K562 (cell line): ENCODE measurements around the gene ZNF814. TPM values are rescaled to one million over a fixed set of nuclear protein-coding genes. Genes with fewer than 3 reads are reported as not detected.

Experiments
- ATAC-seq: fragments of 200-7000 bp; cut with Tn5 transposase; 3 replicates; pipeline ENCODE4 v1.9.1; 2020; ENCODE audit warnings: moderate library complexity
- BruUV-seq: library from RNA; stranded (reverse); fragments of 400-500 nt; replicated peaks from 2 replicates; lab custom pipeline; 2021; lab: Mats Ljungman, UMichigan
- CTCF ChIA-PET: fragments of 300-600 bp; formaldehyde crosslinking; extraction: SDS; loops from one replicate; lab custom pipeline; 2021; ENCODE audit warnings: low intra/inter-chr PET ratio; lab: Yijun Ruan, JAX
- POLR2A ChIA-PET: fragments of 300-600, 350-650 bp; sonication (Branson Sonifier 250); formaldehyde crosslinking; extraction: SDS; loops from one replicate; lab custom pipeline; 2021; ENCODE audit warnings: antibody characterized with exemption, inconsistent platforms; lab: Yijun Ruan, JAX
- DNase-seq, 4 experiments: peaks; one replicate each; pipeline versions ENCODE4 v3.0.0 to v3.0.0-alpha.2; 2011 to 2018; ENCODE audit warnings: low spot score in 3 of 4, mixed read lengths in 3 of 4; ENCODE audit errors: extremely low read depth in 1 of 4
- FAIRE-seq: peaks from 2 replicates; lab custom pipeline; 2011; peaks lifted over from hg19 to GRCh38; lab: Jason Lieb, UNC
- H2AFZ ChIP-seq: 2 replicates; pipeline ENCODE4 v1.6.0; 2011; ENCODE audit warnings: low read depth, low read length, control low read depth, inconsistent platforms
- H3K27ac ChIP-seq: fragments of 200-600 bp; 3 replicates; pipeline ENCODE4 v1.8.0; 2011; ENCODE audit warnings: low read depth, mild to moderate bottlenecking, control low read depth, inconsistent platforms, low read length, moderate library complexity, mixed read lengths; ENCODE audit errors: extremely low read depth
- H3K27me3 ChIP-seq, 2 experiments: fragments of 300-600 bp in 1 of 2; 2 replicates in 1 of 2; 3 replicates in 1 of 2; pipeline versions ENCODE4 v1.6.0 to v1.8.0; 2011; ENCODE audit warnings: inconsistent platforms in 2 of 2, low read length in 2 of 2, mild to moderate bottlenecking in 1 of 2, mixed read lengths in 1 of 2, moderate library complexity in 1 of 2; ENCODE audit not compliant: control insufficient read depth in 2 of 2, insufficient read depth in 2 of 2
- H3K36me3 ChIP-seq: fragments of 300-600 bp; 3 replicates; pipeline ENCODE4 v1.8.0; 2011; ENCODE audit warnings: mild to moderate bottlenecking, low read length, inconsistent platforms; ENCODE audit not compliant: control insufficient read depth, insufficient read depth
- H3K4me1 ChIP-seq, 2 experiments: fragments of 200-600 bp in 1 of 2; replicated peaks in 1 of 2; 2 replicates in 1 of 2; 3 replicates in 1 of 2; pipeline versions ENCODE4 v1.5.1 to v1.8.0; 2011; ENCODE audit warnings: inconsistent platforms in 2 of 2, low read length in 2 of 2, mild to moderate bottlenecking in 1 of 2, mixed read lengths in 1 of 2, moderate library complexity in 1 of 2; ENCODE audit not compliant: control insufficient read depth in 2 of 2, insufficient read depth in 2 of 2
- H3K4me2 ChIP-seq: 2 replicates; pipeline ENCODE4 v1.6.1; 2011; ENCODE audit warnings: low read length, control low read depth, inconsistent platforms, mixed read lengths; ENCODE audit not compliant: insufficient read depth
- H3K4me3 ChIP-seq: fragments of 200-600 bp; sonication (generic), shearing (Covaris generic); 2 replicates; pipeline ENCODE4 v1.5.1; 2016; ENCODE audit warnings: control low read depth, inconsistent platforms
- H3K79me2 ChIP-seq: fragments of 200-600 bp; 3 replicates; pipeline ENCODE4 v1.8.0; 2011; ENCODE audit warnings: low read length, inconsistent platforms; ENCODE audit not compliant: control insufficient read depth, insufficient read depth
- H3K9ac ChIP-seq, 2 experiments: 2 replicates each; pipeline versions ENCODE4 v1.6.0 to v1.6.1; 2011; ENCODE audit warnings: low read depth in 2 of 2, low read length in 2 of 2, control low read depth in 1 of 2, inconsistent platforms in 1 of 2, mild to moderate bottlenecking in 1 of 2, mixed read lengths in 1 of 2; ENCODE audit not compliant: insufficient read depth in 1 of 2
- H3K9me1 ChIP-seq: one replicate; pipeline ENCODE4 v1.6.0; 2011; ENCODE audit warnings: inconsistent platforms, mild to moderate bottlenecking, low read length, moderate library complexity; ENCODE audit not compliant: control insufficient read depth, insufficient read depth
- H3K9me3 ChIP-seq: replicated peaks from 2 replicates; pipeline ENCODE4 v1.5.1; 2011; ENCODE audit warnings: low read depth, low read length, inconsistent platforms; ENCODE audit not compliant: control insufficient read depth, insufficient read depth
- H4K20me1 ChIP-seq: replicated peaks from 2 replicates; pipeline ENCODE4 v1.6.1; 2011; ENCODE audit warnings: low read length, inconsistent platforms, mixed read lengths; ENCODE audit not compliant: control insufficient read depth, insufficient read depth
- NBN ChIP-seq: fragments of 450-650 bp; IDR thresholded peaks from 2 replicates; pipeline ENCODE4 v1.6.1; 2016; ENCODE audit warnings: low read depth, mild to moderate bottlenecking
- TBL1XR1 ChIP-seq, 2 experiments: IDR thresholded peaks; 2 replicates each; pipeline ENCODE4 v1.6.1; 2012; ENCODE audit warnings: improper control_type of control experiment in 2 of 2, low read length in 2 of 2, mild to moderate bottlenecking in 1 of 2
- WGBS: fragments of 100-300 bp; shearing (Covaris generic); methylation state at CpG from one replicate; pipeline ENCODE4 v1.1.6; 2016; ENCODE audit warnings: low coverage, mixed read lengths; ENCODE audit not compliant: insufficient coverage; ENCODE audit errors: missing lambda C conversion rate; 5-methylcytosine and 5-hydroxymethylcytosine counted together
- in situ Hi-C: fragments of 300-500 bp; cut with MboI; formaldehyde crosslinking; loops from 4 replicates; pipeline ENCODE4 v1.15.0; 2018; ENCODE audit warnings: inconsistent platforms, mixed read lengths
- intact Hi-C: fragments of 100-400 bp; cut with micrococcal nuclease; formaldehyde crosslinking; loops from 2 replicates; pipeline ENCODE4 v1.14.2; 2022
- polyA plus RNA-seq, 8 experiments: library from polyadenylated mRNA; depleted of rRNA in 4 of 8; stranded (reverse) in 5 of 8; unstranded in 3 of 8; fragments of >200 nt; fragmentation: Nextera tagmentation in 2 of 8; fragmentation: Illumina TruSeq in 1 of 8; extraction: Ambion mirVana in 2 of 8; extraction: Trizol in 1 of 8; gene quantifications; 2 replicates each; pipeline versions ENCODE4 v1.2.1 to v1.2.3, GENCODE V29; 2011 to 2014; ENCODE audit warnings: inconsistent platforms in 1 of 8, missing spikeins in 1 of 8
- total RNA-seq, 7 experiments: library from RNA; depleted of rRNA in 6 of 7; stranded (reverse); fragments of >200 nt in 6 of 7; fragmentation: Illumina TruSeq in 2 of 7; extraction: Trizol in 2 of 7; gene quantifications; 2 replicates each; pipeline versions ENCODE4 v1.2.1 to v1.2.3, GENCODE V29; 2011 to 2021; ENCODE audit warnings: low replicate concordance in 1 of 7
- TF ChIP-seq, protein P1 (sequence below): sonication (generic); formaldehyde crosslinking; IDR thresholded peaks from 2 replicates; pipeline ENCODE4 v1.8.0; 2022; ENCODE audit warnings: missing genetic modification reagents, mild to moderate bottlenecking, borderline replicate concordance
- TF ChIP-seq, protein P2 (sequence below): fragments of 250-450 bp; sonication (Bioruptor Pico); IDR thresholded peaks from 2 replicates; pipeline ENCODE4 v1.5.1; 2021; ENCODE audit warnings: mild to moderate bottlenecking
- TF ChIP-seq, protein P3 (sequence below): fragments of 450-650 bp; IDR thresholded peaks from 2 replicates; pipeline ENCODE4 v1.6.1; 2017; ENCODE audit warnings: mild to moderate bottlenecking, moderate library complexity

ZNF814 gene
- total and polyA plus RNA-seq, 9 of the 15 experiments (the other 6 are each of a cell fraction or from before 2014, with no cell fraction given): 0.42 to 3.5 (median 1.9) TPM

DNA sequence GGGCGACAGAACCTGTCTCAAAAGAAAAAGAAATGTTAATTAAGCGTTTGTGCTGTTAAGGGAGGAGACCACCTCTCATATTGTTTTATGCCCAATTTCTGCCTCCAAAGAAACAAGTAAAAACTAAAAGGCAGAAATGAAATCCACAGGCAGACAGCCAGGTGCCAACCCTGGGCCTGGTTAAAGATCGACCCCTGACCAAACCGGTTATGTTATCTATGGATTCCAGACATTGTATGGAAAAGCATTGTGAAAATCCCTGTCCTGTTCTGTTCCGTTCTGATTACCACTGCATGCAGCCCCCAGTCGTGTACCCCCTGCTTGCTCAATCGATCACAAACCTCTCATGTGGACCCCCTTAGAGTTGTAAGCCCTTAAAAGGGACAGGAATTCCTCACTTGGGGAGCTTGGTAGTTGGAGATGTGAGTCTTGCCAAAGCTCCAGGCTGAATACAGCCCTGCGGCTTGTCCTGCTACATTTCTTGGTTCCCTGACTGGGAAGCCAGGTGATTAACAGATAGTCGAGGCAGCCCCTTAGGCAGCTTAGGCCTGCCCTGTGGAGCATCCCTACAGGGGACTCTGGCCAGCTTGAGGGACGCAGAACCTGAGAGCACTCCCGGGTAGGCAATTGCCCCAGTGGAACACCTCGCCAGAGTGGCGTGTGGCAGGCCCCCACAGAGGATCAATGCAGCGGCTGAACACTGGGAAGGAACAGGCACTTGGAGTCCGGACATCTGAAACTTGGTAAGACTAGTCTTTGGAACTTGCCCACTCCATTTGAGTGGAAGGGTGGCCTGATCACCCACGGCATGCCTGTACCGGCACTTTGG is 73.4 kb downstream of the ZNF814 start:
- H3K9ac ChIP-seq: peak overlapping the region; percentile 80 to 89; a peak in 3 of 4 replicates
- ATAC-seq: no peak
- peak overlapping the region; percentile 86 for H2AFZ ChIP-seq

More for the DNA sequence above, 73.4 kb downstream of the ZNF814 start:
- Histone ChIP-seq H3K4me3 (peak overlapping the region; percentile 60; the same call in 1 of the 2 replicates), H4K20me1 (no peaks in the 10 kb centered on the region), H3K9me1 (peaks cover 1% of the 10 kb centered on the region), H3K79me2 (peaks cover 38% of the 10 kb centered on the region), H3K27ac (no peak overlapping the region), H3K27me3 (no peaks in the 10 kb centered on the region), H3K4me1 (peaks cover 4 to 18% of the 10 kb centered on the region in 2 experiments; a peak in 4 of 5 replicates), H3K9me3 (no peaks in the 10 kb centered on the region), H3K4me2 (peak overlapping the region; percentile 80), H3K36me3 (peaks cover 21% of the 10 kb centered on the region)
- ChIA-PET POLR2A (interaction anchor here (0.8 to 0.9 kb wide), 2 partner anchors 13 to 183 kb away, joined by 3 read pairs; partner anchors contain the start of gene ZNF211), CTCF (no interaction called here)
- TF ChIP-seq NBN (no peak), TBL1XR1 (IDR thresholded peaks at IDR 0.05; ENCODE audit: low read length in 2 of 2) (no peak)
- TF ChIP-seq, protein P1, sequence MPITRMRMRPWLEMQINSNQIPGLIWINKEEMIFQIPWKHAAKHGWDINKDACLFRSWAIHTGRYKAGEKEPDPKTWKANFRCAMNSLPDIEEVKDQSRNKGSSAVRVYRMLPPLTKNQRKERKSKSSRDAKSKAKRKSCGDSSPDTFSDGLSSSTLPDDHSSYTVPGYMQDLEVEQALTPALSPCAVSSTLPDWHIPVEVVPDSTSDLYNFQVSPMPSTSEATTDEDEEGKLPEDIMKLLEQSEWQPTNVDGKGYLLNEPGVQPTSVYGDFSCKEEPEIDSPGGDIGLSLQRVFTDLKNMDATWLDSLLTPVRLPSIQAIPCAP (CRISPR knock-in tag): no peak
- TF ChIP-seq, protein P2, sequence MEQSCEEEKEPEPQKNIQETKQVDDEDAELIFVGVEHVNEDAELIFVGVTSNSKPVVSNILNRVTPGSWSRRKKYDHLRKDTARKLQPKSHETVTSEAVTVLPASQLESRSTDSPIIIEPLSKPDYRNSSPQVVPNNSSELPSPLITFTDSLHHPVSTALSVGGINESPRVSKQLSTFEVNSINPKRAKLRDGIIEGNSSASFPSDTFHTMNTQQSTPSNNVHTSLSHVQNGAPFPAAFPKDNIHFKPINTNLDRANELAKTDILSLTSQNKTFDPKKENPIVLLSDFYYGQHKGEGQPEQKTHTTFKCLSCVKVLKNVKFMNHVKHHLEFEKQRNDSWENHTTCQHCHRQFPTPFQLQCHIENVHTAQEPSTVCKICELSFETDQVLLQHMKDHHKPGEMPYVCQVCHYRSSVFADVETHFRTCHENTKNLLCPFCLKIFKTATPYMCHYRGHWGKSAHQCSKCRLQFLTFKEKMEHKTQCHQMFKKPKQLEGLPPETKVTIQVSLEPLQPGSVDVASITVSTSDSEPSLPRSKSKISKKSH (CRISPR knock-in tag): no peak
- TF ChIP-seq, protein P3, sequence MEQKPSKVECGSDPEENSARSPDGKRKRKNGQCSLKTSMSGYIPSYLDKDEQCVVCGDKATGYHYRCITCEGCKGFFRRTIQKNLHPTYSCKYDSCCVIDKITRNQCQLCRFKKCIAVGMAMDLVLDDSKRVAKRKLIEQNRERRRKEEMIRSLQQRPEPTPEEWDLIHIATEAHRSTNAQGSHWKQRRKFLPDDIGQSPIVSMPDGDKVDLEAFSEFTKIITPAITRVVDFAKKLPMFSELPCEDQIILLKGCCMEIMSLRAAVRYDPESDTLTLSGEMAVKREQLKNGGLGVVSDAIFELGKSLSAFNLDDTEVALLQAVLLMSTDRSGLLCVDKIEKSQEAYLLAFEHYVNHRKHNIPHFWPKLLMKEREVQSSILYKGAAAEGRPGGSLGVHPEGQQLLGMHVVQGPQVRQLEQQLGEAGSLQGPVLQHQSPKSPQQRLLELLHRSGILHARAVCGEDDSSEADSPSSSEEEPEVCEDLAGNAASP: no peak
- 82% methylated on average over 17 of the region's 17 CpGs for WGBS
- in situ Hi-C loops (no loop called here), intact Hi-C loops (no loop called here)
- DNase-seq (no peak), FAIRE-seq (no peak)
- BruUV-seq: no TSS peak
